NOMO-1 (cell line): ENCODE measurements around the gene CLCF1.

Experiments
- DNase-seq, 2 experiments: peaks; one replicate each; lab custom pipeline; 2025; ENCODE audit not compliant: unreplicated experiment in 2 of 2; lab: John Stamatoyannopoulos, UW

Gene CLCF1

DNA sequence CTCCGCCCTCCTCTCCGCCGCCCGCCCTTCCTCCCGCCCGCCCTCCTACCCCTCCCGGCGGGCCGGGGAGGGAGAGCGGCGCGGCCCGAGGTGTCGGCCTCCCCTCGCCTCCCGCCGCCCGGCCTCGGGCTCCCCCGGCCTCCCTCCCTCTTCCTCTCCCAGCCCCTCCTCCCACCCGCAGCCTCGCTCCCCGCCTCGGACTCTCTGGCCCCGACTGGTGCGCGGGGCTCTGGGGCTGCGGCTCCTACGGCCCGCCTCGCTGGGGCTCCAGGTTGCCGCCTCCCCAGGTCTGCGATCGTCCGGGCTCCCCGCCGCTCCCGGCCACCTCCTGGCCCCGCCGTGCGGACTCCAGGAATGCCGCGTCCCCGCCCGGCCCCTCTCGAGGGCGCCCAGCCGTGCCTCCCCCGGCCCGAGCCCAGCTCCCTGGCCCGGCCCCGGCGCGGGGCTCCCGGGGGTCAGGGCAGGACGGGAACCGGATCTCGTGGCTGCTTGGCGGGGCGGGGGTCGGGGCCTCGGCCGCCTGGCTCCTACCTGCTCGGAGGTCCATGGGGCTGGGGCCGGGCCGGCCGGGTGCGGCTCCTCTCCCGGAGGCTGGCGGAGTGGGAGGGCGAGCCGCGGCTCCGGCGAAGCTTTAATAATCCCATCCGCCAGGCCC, at the start of gene CLCF1:
Gene CLCF1 (minus strand): TSS at position 606 of the 655 bp plus-strand sequence. CDS start 59 bp downstream, at position 547.
- DNase-seq = peak; percentile 38 to 44

- DNase-seq = no peak
These were observed 49.5 kb upstream of the CLCF1 start for GRCh38 chr11:67422891-67423290.

- no peak for DNase-seq
These were observed 48.1 kb upstream of the CLCF1 start for GRCh38 chr11:67421430-67422031.

GRCh38 chr11:67420646-67421429, 47.4 kb upstream of the CLCF1 start:
- peak; percentile 75 to 88 for DNase-seq

GRCh38 chr11:67420147-67420645, 46.8 kb upstream of the CLCF1 start:
- no peak for DNase-seq

GRCh38 chr11:67419325-67420049, 46.1 kb upstream of the CLCF1 start:
- no peak for DNase-seq

GRCh38 chr11:67418476-67419281, 45.3 kb upstream of the CLCF1 start:
- peak in 1 of 2 experiments; percentile 23 for DNase-seq

- DNase-seq = no peak
These were observed 44.0 kb upstream of the CLCF1 start for GRCh38 chr11:67417425-67417824.

DNA sequence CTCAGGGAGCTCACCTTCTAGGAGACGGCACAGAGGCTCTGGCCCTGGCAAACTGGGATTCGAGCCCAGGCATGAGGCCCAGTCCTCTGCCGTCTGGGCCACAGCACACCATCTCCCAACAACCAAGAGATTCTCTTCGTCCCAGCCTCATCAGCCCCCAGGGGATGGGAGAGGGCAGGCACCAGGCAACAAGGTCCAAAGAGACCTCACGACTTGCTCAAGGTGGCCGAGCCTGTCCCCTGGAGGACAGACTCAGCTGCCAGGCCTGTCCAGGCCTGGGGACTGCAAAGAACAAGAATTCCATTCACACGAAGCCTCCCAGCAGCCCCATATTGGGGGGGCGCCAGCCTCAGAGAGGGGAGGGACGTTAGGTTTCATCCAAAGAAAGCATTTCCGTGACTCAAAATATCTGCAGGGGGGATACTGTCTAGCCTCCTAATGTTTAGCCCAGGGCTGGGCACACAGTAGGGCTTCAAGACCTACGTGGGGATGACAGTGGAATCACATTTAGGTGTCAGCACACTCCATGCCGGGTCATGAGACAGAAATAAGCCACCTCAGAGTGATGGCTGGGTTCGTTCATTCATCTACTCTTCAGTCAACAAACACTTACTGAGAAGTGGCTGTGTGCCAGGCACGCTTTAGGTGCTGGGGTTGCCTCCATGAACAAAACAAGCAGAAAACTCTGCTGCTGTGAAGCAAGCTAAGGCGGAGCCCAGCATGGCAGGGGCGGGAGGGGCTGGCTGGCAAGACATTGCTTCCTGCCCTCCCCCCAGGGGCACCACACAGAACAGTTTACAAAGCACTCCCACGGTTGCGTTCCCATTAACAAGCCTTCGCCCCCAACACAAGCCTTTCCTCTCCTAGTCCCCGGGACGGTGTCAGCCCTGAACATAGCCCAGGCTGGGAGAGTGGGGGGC, 43.3 kb upstream of the CLCF1 start:
- no peak for DNase-seq

GRCh38 chr11:67415501-67416304, 42.3 kb upstream of the CLCF1 start, which contains the start of gene CARNS1:
Gene CARNS1, plus strand, starts transcription at chr11:67415678. Its CDS starts 522 bp downstream, at chr11:67416200.
- DNase-seq = no peak

- no peak for DNase-seq
These were observed 40.0 kb upstream of the CLCF1 start for GRCh38 chr11:67413266-67413849.

DNA sequence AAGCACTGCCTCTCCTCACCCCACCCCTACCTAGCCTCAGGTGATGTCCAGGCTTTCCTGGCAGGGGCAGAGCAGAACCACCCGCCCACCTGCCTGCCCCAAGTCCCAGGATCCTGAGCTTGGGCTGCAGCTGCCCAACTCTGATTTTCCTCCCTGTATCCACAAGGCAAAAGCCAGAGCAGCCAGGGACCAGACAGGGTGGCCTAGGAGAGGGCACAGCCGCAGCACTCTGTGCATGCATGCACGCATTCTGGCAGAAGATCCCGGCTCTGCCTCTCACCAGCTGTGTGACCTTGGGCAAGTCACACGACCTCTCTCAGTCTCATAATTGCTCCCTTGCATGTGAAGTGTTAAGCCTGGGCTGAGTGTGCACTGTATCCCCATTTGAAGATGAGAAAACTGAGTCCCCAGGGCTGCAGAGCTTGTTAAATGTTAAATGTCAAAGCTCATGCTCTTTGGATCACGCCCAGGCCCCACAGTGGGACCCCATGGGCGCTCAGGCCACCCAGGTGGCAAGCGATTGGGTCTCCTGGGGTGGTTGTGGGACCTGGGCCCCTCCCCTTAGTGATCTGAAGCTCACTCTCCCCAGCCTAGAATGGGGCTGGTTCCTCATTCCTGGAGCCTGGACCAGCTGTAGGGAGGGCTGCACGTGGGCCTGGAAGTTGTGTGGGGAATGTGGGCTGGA, 39.2 kb upstream of the CLCF1 start:
- no peak for DNase-seq

GRCh38 chr11:67411785-67412152, 38.4 kb upstream of the CLCF1 start:
- no peak for DNase-seq

GRCh38 chr11:67410984-67411784, 37.8 kb upstream of the CLCF1 start:
- DNase-seq = no peak

DNA sequence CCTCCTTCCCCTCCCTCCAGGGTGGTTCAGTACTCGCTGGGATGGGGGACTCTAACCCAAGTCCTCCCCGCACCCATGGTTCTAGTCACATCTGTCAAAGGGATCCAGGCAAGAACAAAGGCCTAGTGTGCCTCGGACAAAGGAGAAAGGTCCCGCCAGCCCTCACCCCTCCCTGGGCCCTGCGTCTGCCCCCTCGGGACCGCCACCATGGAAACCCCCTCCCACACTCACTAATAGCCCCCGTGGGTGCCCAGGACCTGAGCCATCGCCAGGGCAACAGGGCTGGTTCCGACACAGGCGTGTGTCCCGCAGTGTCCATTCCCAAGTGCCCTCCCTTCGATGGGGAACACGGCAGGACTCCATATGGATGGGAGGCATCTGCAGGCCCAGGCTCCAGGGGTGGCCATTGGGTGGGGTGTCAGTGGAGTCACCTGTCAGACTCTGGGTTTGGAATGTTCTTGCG, 37.0 kb upstream of the CLCF1 start:
- DNase-seq = no peak

- no peak for DNase-seq
These were observed 36.5 kb upstream of the CLCF1 start for GRCh38 chr11:67409781-67410368.
